ENCODE results near the gene PHF11.
"Not testable (repeated sequence)": the region's sequence is repeated elsewhere in the genome, so short reads cannot be mapped to it uniquely, and the experiment has no call there.

Gene PHF11

GRCh38 chr13:49563516-49563915 lies 67.8 kb downstream of the PHF11 start:
- H3K27me3 ChIP-seq, result no peaks in the 10 kb centered on the region
- H3K27ac ChIP-seq, result no peak overlapping the region
- no peaks in the 10 kb centered on the region for H3K4me1 ChIP-seq
- no peak overlapping the region for H3K4me3 ChIP-seq
- TF ChIP-seq CTCF (IDR thresholded peaks at IDR 0.05), result no peak
- H3K36me3 ChIP-seq, result peaks cover 14 to 33% (median 30%) of the 10 kb centered on the region in 3 donors
- no peak for DNase-seq
- intact Hi-C loops (cut with DNase I; ENCODE audit: low total_unique reads), result no loop called here
- H3K9me3 ChIP-seq, result no peaks in the 10 kb centered on the region

- H3K4me1 ChIP-seq; H3K27me3 ChIP-seq; DNase-seq; H3K27ac ChIP-seq; H3K4me3 ChIP-seq; H3K9me3 ChIP-seq; intact Hi-C loops (cut with DNase I; ENCODE audit: low total_unique reads): not testable (repeated sequence)
- peaks cover 5 to 22% (median 17%) of the 10 kb centered on the region in 3 donors for H3K36me3 ChIP-seq
These were observed 69.7 kb downstream of the PHF11 start for GRCh38 chr13:49565461-49565860.

GRCh38 chr13:49566461-49566860 lies 70.7 kb downstream of the PHF11 start:
- Histone ChIP-seq H3K4me1 (peaks cover 0 to 3% (median 0%) of the 10 kb centered on the region in 4 donors), H3K36me3 (peaks cover 5 to 22% (median 17%) of the 10 kb centered on the region in 3 donors)

GRCh38 chr13:49567491-49567890 lies 71.7 kb downstream of the PHF11 start:
- Histone ChIP-seq H3K9me3 (no peaks in the 10 kb centered on the region), H3K27ac (no peak overlapping the region), H3K36me3 (peaks cover 5 to 17% (median 16%) of the 10 kb centered on the region in 3 donors), H3K4me1 (peaks cover 0 to 5% (median 0%) of the 10 kb centered on the region in 4 donors), H3K4me3 (no peak overlapping the region), H3K27me3 (no peaks in the 10 kb centered on the region)
- intact Hi-C loops (cut with DNase I; ENCODE audit: low total_unique reads), result no loop called here
- DNase-seq, result no peak
- no peak for TF ChIP-seq CTCF (IDR thresholded peaks at IDR 0.05)

More at GRCh38 chr13:49566461-49566860, 70.7 kb downstream of the PHF11 start:
- Histone ChIP-seq H3K27ac (no peak overlapping the region), H3K9me3 (no peaks in the 10 kb centered on the region), H3K4me3 (no peak overlapping the region), H3K27me3 (no peaks in the 10 kb centered on the region)
- no peak for TF ChIP-seq CTCF (IDR thresholded peaks at IDR 0.05)
- DNase-seq, result no peak
- intact Hi-C loops (cut with DNase I; ENCODE audit: low total_unique reads), result no loop called here

GRCh38 chr13:49569993-49570689 lies 74.4 kb downstream of the PHF11 start:
- Histone ChIP-seq H3K9me3 (no peaks in the 10 kb centered on the region), H3K4me3 (no peak overlapping the region), H3K4me1 (peaks cover 0 to 5% (median 0%) of the 10 kb centered on the region in 4 donors), H3K36me3 (peaks cover 5 to 17% (median 16%) of the 10 kb centered on the region in 3 donors), H3K27ac (no peak overlapping the region), H3K27me3 (no peaks in the 10 kb centered on the region)
- no peak for TF ChIP-seq CTCF (IDR thresholded peaks at IDR 0.05)
- intact Hi-C loops (cut with DNase I; ENCODE audit: low total_unique reads), result no loop called here
- DNase-seq, result no peak

- H3K9me3 ChIP-seq, result no peaks in the 10 kb centered on the region
- intact Hi-C loops (cut with DNase I; ENCODE audit: low total_unique reads), result no loop called here
- no peak overlapping the region for H3K27ac ChIP-seq
These were observed 75.8 kb downstream of the PHF11 start for GRCh38 chr13:49571299-49572240.

More at GRCh38 chr13:49571299-49572240, 75.8 kb downstream of the PHF11 start:
- no peaks in the 10 kb centered on the region for H3K27me3 ChIP-seq
- peaks cover 2 to 5% (median 4%) of the 10 kb centered on the region in 3 donors for H3K36me3 ChIP-seq
- H3K4me3 ChIP-seq, result no peak overlapping the region
- TF ChIP-seq CTCF (IDR thresholded peaks at IDR 0.05), result no peak
- no peak for DNase-seq
- H3K4me1 ChIP-seq, result peaks cover 0 to 7% (median 2%) of the 10 kb centered on the region in 4 donors

All from tibial artery (tissue), 4 donors.